ENCODE data around the gene BTBD9.

The BTBD9 gene

DNA sequence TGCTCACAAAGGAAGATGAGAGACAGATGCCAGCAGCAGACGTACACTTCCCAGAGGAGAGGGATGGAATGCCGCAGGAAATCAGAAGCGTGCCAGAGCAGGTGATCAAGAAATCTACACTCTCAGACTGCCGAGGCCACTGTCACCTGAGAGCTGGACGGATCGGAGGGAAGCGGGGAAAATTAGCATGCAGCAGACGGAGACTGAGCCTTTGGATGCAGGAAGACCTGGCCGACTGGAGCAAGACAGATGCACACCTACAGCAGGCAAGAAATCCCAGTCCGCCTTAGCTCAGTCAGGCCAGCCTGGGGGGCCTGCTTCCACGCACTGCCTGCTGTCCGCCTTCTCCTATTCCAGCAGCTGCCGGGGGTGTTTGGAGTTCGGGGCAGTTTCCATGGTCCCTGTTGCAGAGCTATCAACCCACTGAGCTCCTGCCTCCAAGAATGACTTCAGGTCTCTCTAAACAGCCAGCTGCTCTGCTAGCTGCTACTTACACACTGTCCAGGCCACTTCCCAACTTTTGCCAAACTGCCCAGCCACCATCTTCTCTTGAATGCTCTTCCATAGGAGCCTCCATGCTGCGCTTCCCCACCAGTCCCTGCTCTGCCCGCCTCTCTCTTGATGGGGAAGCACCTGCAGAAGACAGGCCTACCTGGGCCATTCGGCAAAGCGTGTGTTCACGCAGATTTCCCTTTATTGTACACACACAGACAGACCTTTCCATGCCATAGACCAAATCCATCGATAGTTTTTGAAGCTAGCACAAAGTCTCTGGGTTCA is 451.7 kb downstream of the BTBD9 start:
- no peak for DNase-seq

DNA sequence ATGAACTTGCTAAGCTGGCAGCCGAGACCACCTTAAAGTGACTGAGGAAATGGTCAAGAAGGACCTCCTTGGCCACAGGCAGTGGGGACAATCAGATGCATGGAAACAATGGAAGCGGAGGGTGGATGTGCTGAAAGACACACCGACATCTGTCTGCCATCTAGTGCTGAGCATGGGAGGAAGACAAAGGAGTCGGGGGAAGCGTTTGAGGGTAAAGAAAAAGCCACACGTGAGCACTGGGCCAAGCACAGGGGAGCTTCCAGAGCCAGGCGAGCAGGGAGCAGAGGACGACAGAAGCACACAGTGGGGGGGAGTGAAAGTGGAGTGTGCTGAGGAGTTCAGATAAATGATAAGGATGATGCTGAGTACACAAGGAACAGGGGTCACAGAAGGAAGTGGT is 452.4 kb downstream of the BTBD9 start:
- DNase-seq: no peak

- no peak for DNase-seq
Measured at GRCh38 chr6:38185752-38186151, 454.0 kb downstream of the BTBD9 start.

- no peak for DNase-seq
Measured at GRCh38 chr6:38185244-38185643, 454.5 kb downstream of the BTBD9 start.

GRCh38 chr6:38184585-38185080 is 455.1 kb downstream of the BTBD9 start:
- no peak for DNase-seq

DNA sequence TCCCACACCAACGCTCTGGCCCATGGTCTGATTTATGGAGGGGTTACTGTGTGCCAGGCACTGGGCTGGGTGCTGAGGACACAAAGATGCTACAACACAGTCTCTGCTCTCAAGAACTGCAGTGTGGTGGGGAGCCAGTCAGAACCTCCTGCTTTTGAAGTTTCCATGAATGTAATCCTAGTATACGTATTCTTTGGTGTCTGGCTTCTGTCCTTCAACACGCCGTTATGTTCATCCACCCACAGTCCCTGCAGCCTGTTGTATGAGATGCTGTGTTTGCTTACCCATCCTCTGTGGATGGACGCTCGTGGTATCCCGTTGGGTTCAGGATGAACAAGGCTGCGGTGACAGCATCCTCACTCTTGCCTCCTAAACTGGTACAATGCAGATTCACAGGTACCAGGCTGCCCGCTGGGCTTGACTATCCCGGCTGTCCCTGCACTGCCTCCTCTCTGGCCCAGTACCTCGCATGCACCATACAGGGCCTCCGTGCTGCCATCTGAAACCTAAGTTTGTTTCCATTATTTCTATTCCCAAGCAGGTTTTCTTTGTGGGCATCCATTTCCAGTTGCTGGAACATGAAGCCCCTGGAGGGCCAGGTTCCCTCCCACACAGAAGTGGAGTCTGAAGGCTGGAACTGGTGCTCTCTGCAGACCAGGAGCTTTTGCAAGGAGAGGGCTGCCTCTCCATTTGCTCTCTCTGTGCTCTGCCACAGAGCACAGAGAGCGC is 455.7 kb downstream of the BTBD9 start:
- no peak for DNase-seq

GRCh38 chr6:38182426-38182825 is 457.3 kb downstream of the BTBD9 start:
- DNase-seq: no peak

DNA sequence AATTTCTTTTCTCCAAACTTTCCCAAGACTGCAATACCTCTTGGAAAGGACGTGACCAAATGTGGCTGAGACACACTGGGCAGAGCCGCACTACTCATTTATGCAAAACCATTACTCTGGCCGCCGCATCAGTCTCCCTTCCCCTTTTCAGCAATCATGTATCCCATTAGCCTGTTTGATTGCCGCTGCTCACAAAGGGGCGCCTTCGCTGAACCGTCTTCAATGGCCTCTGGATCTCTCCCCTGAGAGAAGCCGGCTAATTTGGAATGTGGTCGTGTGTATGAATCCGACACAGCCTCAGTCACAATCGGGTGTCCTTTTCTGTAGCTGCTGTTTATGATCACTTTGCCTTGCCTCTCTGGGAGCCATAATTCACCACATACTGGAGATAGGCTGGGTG is 459.1 kb downstream of the BTBD9 start:
- DNase-seq: no peak

GRCh38 chr6:38179794-38180430 is 459.8 kb downstream of the BTBD9 start:
- no peak for DNase-seq

DNA sequence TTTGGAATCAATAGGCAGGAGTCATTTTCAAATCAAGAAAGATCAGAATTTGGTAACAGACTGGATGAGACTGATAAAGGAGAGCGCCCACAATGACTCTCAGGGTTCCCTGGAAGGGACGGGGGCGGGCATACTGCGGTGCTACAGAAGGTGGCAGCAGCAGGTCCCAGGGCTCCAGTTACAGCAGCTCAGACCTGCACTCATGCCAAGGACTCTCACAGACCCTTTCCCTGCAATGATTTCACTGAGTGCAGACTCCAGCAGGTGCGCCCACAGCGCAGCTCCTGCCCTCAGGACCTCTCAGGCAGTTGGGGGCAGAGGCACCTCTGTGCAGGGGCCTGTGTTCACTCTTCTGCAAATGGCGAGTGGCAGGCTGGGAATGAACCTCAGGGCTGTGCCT is 460.4 kb downstream of the BTBD9 start:
- DNase-seq: no peak

DNA sequence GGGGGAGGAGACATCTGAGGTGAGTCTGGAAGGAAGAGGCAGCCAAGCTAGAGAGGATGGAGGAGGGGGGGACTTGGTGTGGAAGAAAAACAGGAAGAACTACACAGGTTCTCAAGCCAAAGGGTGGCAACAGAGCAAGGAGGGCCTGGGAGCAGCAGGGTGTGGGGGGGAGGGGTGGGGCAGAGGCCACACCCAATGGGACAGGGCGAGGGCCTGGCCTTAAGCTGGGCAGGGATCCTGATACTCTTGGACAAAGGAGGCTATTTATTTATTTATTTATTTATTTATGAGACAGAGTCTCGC is 461.2 kb downstream of the BTBD9 start:
- DNase-seq: no peak

- DNase-seq: no peak
Measured at GRCh38 chr6:38177882-38178583, 461.7 kb downstream of the BTBD9 start.

GRCh38 chr6:38176797-38177751 is 462.7 kb downstream of the BTBD9 start:
- no peak for DNase-seq

DNA sequence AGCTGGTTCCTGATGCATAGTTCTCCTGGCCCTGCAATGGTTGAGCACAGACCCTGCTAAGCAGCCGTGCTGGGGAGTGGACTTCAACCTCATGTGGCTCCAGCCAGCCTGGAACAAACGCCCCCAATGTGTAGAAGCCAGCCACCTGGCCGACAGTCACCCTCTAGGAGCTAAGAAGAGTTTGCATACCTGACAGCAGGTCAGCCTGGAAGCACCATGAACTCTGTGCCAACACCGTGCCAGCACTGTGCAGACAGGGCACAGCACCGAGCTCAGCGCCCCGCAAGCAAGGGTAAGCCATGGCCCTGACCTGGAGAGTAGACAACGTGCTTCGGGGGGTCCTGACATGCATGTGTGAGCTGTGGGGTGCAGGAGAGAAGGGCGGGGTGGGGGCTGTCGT is 463.9 kb downstream of the BTBD9 start:
- no peak for DNase-seq

DNA sequence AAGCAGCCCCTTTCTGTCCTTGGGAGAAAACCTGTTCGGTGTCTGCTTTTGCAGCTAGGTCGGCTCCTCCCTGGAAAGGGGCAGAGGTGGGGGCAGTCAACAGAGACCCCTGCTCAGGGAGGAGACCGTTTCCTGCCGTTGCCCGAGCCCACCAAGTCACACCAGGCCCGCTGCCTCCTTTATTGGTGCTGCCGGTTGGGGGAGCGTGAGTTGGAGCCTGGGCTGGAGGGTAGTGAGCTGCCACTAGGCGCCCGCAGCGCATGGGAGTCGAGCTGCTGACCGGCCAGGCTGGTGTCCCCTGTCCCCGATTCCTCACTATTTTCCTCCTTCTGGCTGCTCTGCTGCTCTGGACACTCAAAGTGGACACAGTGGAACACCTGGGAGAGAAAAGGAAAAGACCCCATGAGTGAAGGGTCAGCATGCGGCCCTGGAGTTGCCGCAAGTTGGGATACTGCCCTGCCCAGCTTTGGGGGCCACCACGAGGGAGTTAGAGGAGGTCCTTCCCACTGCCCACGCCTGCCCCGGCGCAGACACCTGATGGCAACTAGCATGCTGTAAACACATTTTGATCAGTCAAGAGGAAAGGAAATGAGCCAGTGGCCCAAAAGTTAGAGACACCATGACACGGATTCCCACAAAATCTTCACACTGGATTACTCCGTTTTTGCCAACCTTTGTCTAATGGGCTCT is 464.8 kb downstream of the BTBD9 start:
- DNase-seq: no peak

GRCh38 chr6:38174315-38174714 is 465.4 kb downstream of the BTBD9 start:
- no peak for DNase-seq

GRCh38 chr6:38173909-38174308 is 465.8 kb downstream of the BTBD9 start:
- DNase-seq: no peak

GRCh38 chr6:38172739-38173410 is 466.9 kb downstream of the BTBD9 start:
- no peak for DNase-seq

DNA sequence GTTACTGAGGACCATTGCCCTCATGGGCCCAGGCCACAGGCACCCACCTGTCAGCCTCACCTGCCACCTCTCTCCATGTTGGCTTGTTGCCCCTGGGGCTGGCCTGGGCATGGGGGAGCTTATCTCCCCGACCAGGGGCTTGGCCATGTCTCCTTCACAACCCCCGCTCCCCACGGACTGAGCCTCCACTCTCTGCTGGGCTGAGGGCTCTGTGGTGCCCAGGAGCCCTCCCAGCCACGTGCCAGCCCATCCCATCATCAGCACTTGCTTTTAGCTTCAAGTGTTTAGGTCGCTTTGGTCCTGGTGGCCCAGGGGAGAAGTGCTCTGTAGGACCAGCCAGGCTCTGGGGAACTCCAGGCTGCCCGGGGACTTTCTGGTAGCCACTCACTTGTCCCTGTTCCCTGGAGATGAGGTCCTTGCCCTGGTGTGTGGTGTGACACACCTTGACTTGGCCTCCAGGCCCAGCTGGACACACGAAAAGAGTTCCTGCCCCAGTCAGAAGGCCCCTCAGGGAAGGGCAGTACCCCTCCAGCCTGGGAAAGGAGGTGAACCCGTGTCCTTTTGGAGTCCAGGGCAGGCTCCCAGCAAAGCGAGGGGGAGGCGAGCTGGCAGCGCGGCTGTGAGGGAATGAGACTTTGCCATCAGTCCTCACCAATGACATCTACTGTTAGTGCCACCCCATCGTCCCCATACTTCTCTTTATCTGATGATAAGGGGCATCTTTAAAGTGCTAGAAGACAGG is 467.6 kb downstream of the BTBD9 start:
- DNase-seq: no peak

DNA sequence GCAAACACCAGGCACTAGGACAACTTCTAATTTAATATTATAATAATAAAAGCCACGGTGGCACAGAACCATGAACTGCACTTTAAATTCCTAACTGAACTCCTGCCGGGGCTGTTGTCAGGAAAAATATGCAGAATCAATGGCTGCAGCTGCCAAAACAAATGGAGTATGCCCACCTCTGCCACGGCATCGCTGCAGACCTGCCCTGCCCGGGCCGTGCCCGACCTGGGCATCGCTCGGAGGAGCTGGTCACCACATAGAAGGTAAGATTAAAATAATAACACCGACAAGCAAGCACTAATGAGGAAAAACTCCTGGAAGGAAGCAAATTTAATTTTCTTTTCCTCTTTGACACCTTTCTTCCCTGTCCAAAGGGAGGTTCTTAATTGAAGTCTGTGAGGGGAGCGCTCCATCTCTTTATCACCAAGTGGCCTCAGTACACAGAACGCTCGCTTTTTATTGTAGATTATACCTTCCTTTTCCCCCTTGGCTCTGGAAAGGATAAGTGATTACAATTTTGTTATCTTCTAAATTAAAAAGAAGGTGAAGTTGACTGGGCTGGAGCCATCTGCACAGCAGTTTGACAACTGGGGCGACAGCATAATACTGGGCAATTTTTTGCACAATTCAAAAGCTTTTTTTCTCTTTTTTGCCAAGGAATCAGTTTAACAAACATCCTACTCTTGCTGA is 468.9 kb downstream of the BTBD9 start:
- no peak for DNase-seq
